OCI-LY1 (cell line): ENCODE measurements around the gene ALDH1A2.

Experiments used
- CTCF ChIP-seq: fragments of 200-600 bp; sonication (generic), shearing (Covaris generic); IDR thresholded peaks from 2 replicates; pipeline ENCODE4 v1.5.1; 2017; ENCODE audit warnings: mild to moderate bottlenecking, antibody characterized with exemption, low read length, moderate library complexity, mixed read lengths
- EZH2 ChIP-seq: fragments of 200-600 bp; sonication (generic), shearing (Covaris generic); IDR thresholded peaks from 2 replicates; pipeline ENCODE4 v1.8.0; 2017; ENCODE audit warnings: borderline replicate concordance, mixed run types, mild to moderate bottlenecking, antibody characterized with exemption, low read length, moderate library complexity, mixed read lengths

- TF ChIP-seq CTCF (no peak), EZH2 (no peak)
These were observed 16.4 kb upstream of the ALDH1A2 start for GRCh38 chr15:58081891-58082290.
